ENCODE results near the gene SLC29A3. TPM values are rescaled to one million over a fixed set of nuclear protein-coding genes. Genes with fewer than 3 reads are reported as not detected.

The SLC29A3 gene
- total and polyA plus RNA-seq, 2 experiments from 2014 or later, result 10.3 to 12.3 TPM

DNA sequence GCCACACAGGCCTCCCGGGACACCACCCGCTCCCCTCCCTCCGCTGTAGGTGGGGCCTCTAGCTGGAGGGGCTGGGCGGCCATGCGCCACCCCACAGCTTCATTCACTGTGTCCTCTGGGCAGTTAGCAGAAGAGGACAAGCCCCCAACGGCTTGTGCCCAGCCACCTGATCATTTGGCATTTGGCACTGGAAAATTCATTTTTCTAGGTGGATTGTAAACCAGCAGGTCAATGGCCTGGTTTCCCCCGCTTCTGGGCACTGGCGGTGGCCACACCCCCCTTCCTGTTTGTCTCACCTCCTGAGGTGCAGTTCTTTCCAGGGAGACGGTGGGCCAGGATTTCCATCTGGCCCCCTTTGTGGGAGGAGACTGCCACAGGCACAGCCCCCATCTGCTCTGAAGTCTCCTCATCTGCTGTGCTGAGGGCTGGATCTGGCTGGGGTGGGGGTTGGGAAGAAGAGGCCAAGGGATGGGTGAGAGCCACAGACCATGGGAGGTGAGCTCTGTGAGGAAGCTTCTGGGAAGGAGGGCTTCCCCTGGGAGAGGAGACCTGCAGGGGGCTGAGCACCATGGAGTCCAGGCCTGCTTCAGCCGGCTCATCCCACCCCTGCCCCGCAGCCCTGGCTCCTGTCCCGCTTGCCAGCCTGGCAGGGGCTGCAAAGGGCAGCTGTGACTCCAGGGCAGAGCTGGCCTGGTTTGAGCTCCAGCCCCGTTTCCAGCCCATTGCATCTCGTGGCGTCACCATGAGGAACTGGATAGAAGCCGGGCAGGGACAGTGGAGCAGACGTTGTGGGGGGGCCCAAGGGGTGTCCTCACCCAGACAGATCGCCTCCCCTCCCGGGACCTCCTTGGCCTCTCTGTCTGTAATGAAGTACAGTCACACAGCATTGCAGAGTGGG lies 40.1 kb upstream of the SLC29A3 start (continued):
- TF ChIP-seq, protein P1, sequence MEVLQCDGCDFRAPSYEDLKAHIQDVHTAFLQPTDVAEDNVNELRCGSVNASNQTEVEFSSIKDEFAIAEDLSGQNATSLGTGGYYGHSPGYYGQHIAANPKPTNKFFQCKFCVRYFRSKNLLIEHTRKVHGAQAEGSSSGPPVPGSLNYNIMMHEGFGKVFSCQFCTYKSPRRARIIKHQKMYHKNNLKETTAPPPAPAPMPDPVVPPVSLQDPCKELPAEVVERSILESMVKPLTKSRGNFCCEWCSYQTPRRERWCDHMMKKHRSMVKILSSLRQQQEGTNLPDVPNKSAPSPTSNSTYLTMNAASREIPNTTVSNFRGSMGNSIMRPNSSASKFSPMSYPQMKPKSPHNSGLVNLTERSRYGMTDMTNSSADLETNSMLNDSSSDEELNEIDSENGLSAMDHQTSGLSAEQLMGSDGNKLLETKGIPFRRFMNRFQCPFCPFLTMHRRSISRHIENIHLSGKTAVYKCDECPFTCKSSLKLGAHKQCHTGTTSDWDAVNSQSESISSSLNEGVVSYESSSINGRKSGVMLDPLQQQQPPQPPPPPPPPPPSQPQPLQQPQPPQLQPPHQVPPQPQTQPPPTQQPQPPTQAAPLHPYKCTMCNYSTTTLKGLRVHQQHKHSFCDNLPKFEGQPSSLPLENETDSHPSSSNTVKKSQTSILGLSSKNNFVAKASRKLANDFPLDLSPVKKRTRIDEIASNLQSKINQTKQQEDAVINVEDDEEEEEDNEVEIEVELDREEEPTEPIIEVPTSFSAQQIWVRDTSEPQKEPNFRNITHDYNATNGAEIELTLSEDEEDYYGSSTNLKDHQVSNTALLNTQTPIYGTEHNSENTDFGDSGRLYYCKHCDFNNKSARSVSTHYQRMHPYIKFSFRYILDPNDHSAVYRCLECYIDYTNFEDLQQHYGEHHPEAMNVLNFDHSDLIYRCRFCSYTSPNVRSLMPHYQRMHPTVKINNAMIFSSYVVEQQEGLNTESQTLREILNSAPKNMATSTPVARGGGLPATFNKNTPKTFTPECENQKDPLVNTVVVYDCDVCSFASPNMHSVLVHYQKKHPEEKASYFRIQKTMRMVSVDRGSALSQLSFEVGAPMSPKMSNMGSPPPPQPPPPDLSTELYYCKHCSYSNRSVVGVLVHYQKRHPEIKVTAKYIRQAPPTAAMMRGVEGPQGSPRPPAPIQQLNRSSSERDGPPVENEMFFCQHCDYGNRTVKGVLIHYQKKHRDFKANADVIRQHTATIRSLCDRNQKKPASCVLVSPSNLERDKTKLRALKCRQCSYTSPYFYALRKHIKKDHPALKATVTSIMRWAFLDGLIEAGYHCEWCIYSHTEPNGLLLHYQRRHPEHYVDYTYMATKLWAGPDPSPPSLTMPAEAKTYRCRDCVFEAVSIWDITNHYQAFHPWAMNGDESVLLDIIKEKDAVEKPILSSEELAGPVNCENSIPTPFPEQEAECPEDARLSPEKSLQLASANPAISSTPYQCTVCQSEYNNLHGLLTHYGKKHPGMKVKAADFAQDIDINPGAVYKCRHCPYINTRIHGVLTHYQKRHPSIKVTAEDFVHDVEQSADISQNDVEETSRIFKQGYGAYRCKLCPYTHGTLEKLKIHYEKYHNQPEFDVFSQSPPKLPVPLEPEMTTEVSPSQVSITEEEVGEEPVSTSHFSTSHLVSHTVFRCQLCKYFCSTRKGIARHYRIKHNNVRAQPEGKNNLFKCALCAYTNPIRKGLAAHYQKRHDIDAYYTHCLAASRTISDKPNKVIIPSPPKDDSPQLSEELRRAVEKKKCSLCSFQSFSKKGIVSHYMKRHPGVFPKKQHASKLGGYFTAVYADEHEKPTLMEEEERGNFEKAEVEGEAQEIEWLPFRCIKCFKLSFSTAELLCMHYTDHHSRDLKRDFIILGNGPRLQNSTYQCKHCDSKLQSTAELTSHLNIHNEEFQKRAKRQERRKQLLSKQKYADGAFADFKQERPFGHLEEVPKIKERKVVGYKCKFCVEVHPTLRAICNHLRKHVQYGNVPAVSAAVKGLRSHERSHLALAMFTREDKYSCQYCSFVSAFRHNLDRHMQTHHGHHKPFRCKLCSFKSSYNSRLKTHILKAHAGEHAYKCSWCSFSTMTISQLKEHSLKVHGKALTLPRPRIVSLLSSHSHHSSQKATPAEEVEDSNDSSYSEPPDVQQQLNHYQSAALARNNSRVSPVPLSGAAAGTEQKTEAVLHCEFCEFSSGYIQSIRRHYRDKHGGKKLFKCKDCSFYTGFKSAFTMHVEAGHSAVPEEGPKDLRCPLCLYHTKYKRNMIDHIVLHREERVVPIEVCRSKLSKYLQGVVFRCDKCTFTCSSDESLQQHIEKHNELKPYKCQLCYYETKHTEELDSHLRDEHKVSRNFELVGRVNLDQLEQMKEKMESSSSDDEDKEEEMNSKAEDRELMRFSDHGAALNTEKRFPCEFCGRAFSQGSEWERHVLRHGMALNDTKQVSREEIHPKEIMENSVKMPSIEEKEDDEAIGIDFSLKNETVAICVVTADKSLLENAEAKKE (CRISPR knock-in tag; IDR thresholded peaks at IDR 0.05), result no peak
- TF ChIP-seq, protein P2, sequence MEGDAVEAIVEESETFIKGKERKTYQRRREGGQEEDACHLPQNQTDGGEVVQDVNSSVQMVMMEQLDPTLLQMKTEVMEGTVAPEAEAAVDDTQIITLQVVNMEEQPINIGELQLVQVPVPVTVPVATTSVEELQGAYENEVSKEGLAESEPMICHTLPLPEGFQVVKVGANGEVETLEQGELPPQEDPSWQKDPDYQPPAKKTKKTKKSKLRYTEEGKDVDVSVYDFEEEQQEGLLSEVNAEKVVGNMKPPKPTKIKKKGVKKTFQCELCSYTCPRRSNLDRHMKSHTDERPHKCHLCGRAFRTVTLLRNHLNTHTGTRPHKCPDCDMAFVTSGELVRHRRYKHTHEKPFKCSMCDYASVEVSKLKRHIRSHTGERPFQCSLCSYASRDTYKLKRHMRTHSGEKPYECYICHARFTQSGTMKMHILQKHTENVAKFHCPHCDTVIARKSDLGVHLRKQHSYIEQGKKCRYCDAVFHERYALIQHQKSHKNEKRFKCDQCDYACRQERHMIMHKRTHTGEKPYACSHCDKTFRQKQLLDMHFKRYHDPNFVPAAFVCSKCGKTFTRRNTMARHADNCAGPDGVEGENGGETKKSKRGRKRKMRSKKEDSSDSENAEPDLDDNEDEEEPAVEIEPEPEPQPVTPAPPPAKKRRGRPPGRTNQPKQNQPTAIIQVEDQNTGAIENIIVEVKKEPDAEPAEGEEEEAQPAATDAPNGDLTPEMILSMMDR (conservative IDR thresholded peaks at IDR 0.05; ENCODE audit: low read depth in 2 of 2), result no peak
- no peak for TF ChIP-seq CREB1 (CRISPR knock-in tag; IDR thresholded peaks at IDR 0.05; ENCODE audit: low read depth)
- TF ChIP-seq POLR2AphosphoS5 (IDR thresholded peaks at IDR 0.05; ENCODE audit: low read depth), result no peak

DNA sequence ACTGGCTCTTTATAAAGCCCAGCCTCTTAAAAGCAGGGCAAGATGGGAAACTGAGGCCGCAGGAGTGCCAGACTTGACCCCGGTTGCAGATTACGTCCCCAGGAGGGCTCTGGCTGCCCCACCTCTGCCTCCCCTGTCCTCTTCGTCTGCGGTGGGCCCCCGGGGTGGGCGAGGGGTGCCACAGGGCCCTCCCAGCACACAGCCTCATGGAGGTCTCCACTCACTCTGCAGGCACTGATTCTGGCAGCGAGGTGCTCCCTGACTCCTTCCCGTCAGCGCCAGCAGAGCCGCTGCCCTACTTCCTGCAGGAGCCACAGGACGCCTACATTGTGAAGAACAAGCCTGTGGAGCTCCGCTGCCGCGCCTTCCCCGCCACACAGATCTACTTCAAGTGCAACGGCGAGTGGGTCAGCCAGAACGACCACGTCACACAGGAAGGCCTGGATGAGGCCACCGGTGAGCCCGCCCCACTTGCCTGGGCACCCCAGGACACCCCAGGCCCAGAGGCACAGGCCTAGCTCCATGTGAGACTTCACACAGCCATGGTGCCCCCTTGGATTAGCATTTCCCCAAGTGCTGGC lies 39.4 kb upstream of the SLC29A3 start:
- Histone ChIP-seq H3K79me2 (replicated peaks; ENCODE audit: insufficient read depth) (peaks cover 8% of the 10 kb centered on the region; the same call in 1 of the 2 replicates), H3K9me2 (ENCODE audit: insufficient read depth) (no peaks in the 10 kb centered on the region), H3K36me3 (ENCODE audit: insufficient read depth) (peaks cover 4% of the 10 kb centered on the region; the same call in 1 of the 2 replicates), H3K4me1 (ENCODE audit: insufficient read depth) (peaks cover 18% of the 10 kb centered on the region; the same call in 1 of the 2 replicates), H2AFZ (no peak overlapping the region), H3K27me3 (ENCODE audit: insufficient read depth) (no peaks in the 10 kb centered on the region), H4K20me1 (replicated peaks; ENCODE audit: insufficient read depth) (no peaks in the 10 kb centered on the region; the same call in 1 of the 2 replicates), H3K4me2 (no peak overlapping the region), H3K4me3 (no peak overlapping the region), H3K27ac (ENCODE audit: low read depth) (no peak overlapping the region), H3F3A (replicated peaks; ENCODE audit: low read depth) (no peaks in the 10 kb centered on the region)
- H3K27ac Mint-ChIP-seq, result no peak overlapping the region
- peaks cover 17% of the 10 kb centered on the region for H3K27me3 Mint-ChIP-seq (ENCODE audit: insufficient read depth, low read depth, poor library complexity)
- TF ChIP-seq STAT1 (IDR thresholded peaks at IDR 0.05; ENCODE audit: unreplicated experiment), result no peak
- no peak for TF ChIP-seq CREB1 (CRISPR knock-in tag; IDR thresholded peaks at IDR 0.05; ENCODE audit: low read depth)
- TF ChIP-seq EZH2 (IDR thresholded peaks at IDR 0.05; ENCODE audit: low read depth, unreplicated experiment), result no peak
- TF ChIP-seq ZNF331 (CRISPR knock-in tag; IDR thresholded peaks at IDR 0.05; ENCODE audit: low read depth), result no peak
- no peak for TF ChIP-seq NANOG (IDR thresholded peaks at IDR 0.05; ENCODE audit: borderline replicate concordance)
- TF ChIP-seq ZNF114 (CRISPR knock-in tag; IDR thresholded peaks at IDR 0.05), result no peak
- no peak for TF ChIP-seq POLR2AphosphoS5 (IDR thresholded peaks at IDR 0.05; ENCODE audit: low read depth)
- H3K36me3 Mint-ChIP-seq (ENCODE audit: low read depth), result peaks cover 18% of the 10 kb centered on the region; the same call in 2 of the 3 replicates
- no peak for DNase-seq (ENCODE audit: low spot score)
- H3K4me3 Mint-ChIP-seq, result no peak overlapping the region
- no peaks in the 10 kb centered on the region for H3K9me3 Mint-ChIP-seq
- H3K4me1 Mint-ChIP-seq, result peaks cover 43% of the 10 kb centered on the region
- 0 out of 3 replicates have a peak, but pooled peaks have one; percentile 7 for ATAC-seq

Measured in GM23338 (cell line).